Smooth muscle cell (in vitro differentiated cells): ENCODE data around the gene FAN1. TPM values are rescaled to one million over a fixed set of nuclear protein-coding genes. Genes with fewer than 3 reads are reported as not detected.
"Not testable (repeated sequence)": the region's sequence is repeated elsewhere in the genome, so short reads cannot be mapped to it uniquely, and the experiment has no call there.

ENCODE experiments used
- DNase-seq: peaks from one replicate; lab custom pipeline; 2025; ENCODE audit not compliant: unreplicated experiment; lab: John Stamatoyannopoulos, UW
- H2AFZ ChIP-seq: fragments of 200-600 bp; sonication (generic); 2 replicates; pipeline ENCODE4 v1.6.0; 2016; ENCODE audit warnings: antibody characterized with exemption, low read depth, mild to moderate bottlenecking
- H3F3A ChIP-seq: fragments of 200-600 bp; sonication (generic); 2 replicates; pipeline ENCODE4 v1.6.0; 2017; ENCODE audit warnings: antibody characterized with exemption, low read depth
- H3K27ac ChIP-seq: fragments of 200-600 bp; sonication (generic); 2 replicates; pipeline ENCODE4 v1.5.1; 2016; ENCODE audit warnings: low read depth, mild to moderate bottlenecking
- H3K27me3 ChIP-seq: fragments of 200-600 bp; sonication (generic); 2 replicates; pipeline ENCODE4 v1.6.1; 2016; ENCODE audit warnings: low read depth, mild to moderate bottlenecking
- H3K36me3 ChIP-seq: fragments of 200-600 bp; sonication (generic); 2 replicates; pipeline ENCODE4 v1.5.1; 2016; ENCODE audit warnings: low read depth
- H3K4me1 ChIP-seq: fragments of 200-600 bp; sonication (generic); 2 replicates; pipeline ENCODE4 v1.5.1; 2016; ENCODE audit warnings: low read depth
- H3K4me2 ChIP-seq: fragments of 200-600 bp; sonication (generic); 2 replicates; pipeline ENCODE4 v1.6.0; 2016; ENCODE audit warnings: mild to moderate bottlenecking
- H3K4me3 ChIP-seq: fragments of 200-600 bp; sonication (generic); 2 replicates; pipeline ENCODE4 v1.5.1; 2016; ENCODE audit warnings: mild to moderate bottlenecking
- H3K79me2 ChIP-seq: fragments of 200-600 bp; sonication (generic); 2 replicates; pipeline ENCODE4 v1.6.0; 2016; ENCODE audit warnings: low read depth, mild to moderate bottlenecking
- H3K9ac ChIP-seq: fragments of 200-600 bp; sonication (generic); 2 replicates; pipeline ENCODE4 v1.6.0; 2016; ENCODE audit warnings: low read depth
- H3K9me3 ChIP-seq: fragments of 200-600 bp; sonication (generic); replicated peaks from 2 replicates; pipeline ENCODE4 v1.5.1; 2016; ENCODE audit warnings: low read depth
- H4K20me1 ChIP-seq: fragments of 200-600 bp; sonication (generic); 2 replicates; pipeline ENCODE4 v1.6.0; 2016; ENCODE audit warnings: low read depth
- WGBS: methylation state at CpG from one replicate; pipeline ENCODE4 v1.1.7; 2016; ENCODE audit warnings: low lambda C conversion rate; 5-methylcytosine and 5-hydroxymethylcytosine counted together
- polyA plus RNA-seq: library from polyadenylated mRNA; unstranded; fragments of >200 nt; fragmentation: Nextera tagmentation; extraction: Ambion mirVana; gene quantifications from 2 replicates; pipeline ENCODE4 v1.2.1, GENCODE V29; 2016
- total RNA-seq: library from RNA; depleted of rRNA; stranded (reverse); fragments of >200 nt; gene quantifications from 2 replicates; pipeline ENCODE4 v1.2.3, GENCODE V29; 2014
- TF ChIP-seq, protein P1 (sequence below): fragments of 200-600 bp; sonication (generic); IDR thresholded peaks from 2 replicates; pipeline ENCODE4 v1.5.1; 2017; ENCODE audit warnings: borderline replicate concordance, mild to moderate bottlenecking, antibody characterized with exemption; ENCODE audit not compliant: insufficient read depth, poor library complexity, severe bottlenecking

Gene FAN1
- total and polyA plus RNA-seq, 2 experiments from 2014 or later: 7.7 to 12.1 TPM

DNA sequence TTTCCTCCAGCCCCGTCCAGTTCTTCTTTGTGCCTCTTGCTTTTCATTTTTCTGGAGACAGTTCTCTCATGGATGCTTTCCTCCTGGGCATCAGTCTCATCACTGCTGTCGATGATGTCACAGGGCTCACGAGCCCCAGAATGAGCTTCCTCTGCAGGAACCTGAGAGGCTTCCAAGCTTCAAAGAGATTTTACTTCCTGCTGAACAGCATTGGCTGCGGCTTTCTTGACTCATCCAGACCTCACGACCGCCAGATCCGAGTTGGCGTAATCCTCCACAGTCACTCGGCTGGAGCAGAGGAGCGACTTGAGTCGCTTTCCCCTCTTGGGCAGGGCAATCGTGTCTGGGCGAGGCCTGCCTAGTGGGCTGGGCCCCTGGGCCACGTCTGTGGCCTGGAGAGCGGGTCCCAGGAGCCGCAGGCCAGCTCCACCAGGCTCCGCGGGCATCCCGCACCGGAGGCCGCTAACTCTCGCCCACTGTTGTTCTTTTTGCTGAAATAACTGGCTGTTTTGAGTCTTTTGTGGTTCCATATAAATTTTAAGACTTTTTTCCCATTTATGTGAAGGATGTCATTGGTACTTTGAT lies 20.8 kb upstream of the FAN1 start:
- no peaks in the 10 kb centered on the region for H3K9me3 ChIP-seq
- no peaks in the 10 kb centered on the region for H4K20me1 ChIP-seq
- H3F3A ChIP-seq: no peaks in the 10 kb centered on the region
- no peak for DNase-seq
- H3K36me3 ChIP-seq: no peaks in the 10 kb centered on the region
- H3K27ac ChIP-seq: no peak overlapping the region
- no peak overlapping the region for H3K4me2 ChIP-seq
- TF ChIP-seq, protein P1, sequence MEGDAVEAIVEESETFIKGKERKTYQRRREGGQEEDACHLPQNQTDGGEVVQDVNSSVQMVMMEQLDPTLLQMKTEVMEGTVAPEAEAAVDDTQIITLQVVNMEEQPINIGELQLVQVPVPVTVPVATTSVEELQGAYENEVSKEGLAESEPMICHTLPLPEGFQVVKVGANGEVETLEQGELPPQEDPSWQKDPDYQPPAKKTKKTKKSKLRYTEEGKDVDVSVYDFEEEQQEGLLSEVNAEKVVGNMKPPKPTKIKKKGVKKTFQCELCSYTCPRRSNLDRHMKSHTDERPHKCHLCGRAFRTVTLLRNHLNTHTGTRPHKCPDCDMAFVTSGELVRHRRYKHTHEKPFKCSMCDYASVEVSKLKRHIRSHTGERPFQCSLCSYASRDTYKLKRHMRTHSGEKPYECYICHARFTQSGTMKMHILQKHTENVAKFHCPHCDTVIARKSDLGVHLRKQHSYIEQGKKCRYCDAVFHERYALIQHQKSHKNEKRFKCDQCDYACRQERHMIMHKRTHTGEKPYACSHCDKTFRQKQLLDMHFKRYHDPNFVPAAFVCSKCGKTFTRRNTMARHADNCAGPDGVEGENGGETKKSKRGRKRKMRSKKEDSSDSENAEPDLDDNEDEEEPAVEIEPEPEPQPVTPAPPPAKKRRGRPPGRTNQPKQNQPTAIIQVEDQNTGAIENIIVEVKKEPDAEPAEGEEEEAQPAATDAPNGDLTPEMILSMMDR: no peak
- no peak overlapping the region for H3K9ac ChIP-seq
- H2AFZ ChIP-seq: no peak overlapping the region
- H3K27me3 ChIP-seq: no peaks in the 10 kb centered on the region
- WGBS: 80% methylated on average over 22 of the region's 22 CpGs
- no peaks in the 10 kb centered on the region for H3K79me2 ChIP-seq
- no peaks in the 10 kb centered on the region for H3K4me1 ChIP-seq
- no peak overlapping the region for H3K4me3 ChIP-seq

DNA sequence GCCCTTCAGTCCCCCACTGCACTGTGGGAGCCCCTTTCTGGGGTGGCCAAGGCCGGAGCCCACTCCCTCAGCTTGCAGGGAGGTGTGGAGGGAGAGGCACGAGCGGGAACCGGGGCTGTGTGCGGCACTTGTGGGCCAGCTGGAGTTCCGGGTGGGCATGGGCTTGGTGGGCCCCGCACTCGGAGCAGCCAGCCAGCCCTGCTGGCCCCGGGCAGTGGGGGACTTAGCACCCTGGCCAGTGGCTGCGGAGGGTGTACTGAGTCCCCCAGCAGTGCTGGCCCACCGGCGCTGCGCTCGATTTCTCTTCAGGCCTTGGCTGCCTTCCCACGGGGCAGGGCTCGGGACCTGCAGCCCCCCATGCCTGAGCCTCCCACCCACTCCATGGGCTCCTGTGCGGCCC lies 20.0 kb upstream of the FAN1 start:
- not testable (repeated sequence) for H3K4me3 ChIP-seq, DNase-seq, H3K4me1 ChIP-seq, H3K27me3 ChIP-seq, H3K9me3 ChIP-seq, H3K79me2 ChIP-seq, H3K36me3 ChIP-seq, H3K4me2 ChIP-seq, H3K27ac ChIP-seq, H4K20me1 ChIP-seq, H3F3A ChIP-seq, H3K9ac ChIP-seq, H2AFZ ChIP-seq
- 95% methylated on average over 12 of the region's 17 CpGs for WGBS

DNA sequence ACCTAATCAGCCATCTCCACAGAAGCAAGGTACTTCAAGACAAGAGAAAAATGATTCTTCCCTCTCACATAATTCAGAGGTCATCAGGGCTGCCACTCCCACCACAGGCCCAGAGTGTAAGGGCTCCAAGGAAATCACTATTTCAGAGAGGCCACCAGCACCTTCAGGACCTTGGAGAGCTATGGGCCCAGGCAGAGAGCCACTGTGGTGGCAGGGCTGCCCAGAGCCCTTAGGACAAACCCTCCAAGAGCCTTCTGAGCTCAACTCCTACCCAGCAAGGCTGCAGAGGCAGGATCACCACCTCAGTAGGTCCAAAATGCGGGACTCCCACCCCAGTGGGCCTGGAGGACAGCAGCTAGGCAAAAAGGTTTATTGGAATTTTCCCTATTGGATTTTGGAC lies 17.9 kb upstream of the FAN1 start:
- Histone ChIP-seq H2AFZ (no peak overlapping the region), H3K27ac (no peak overlapping the region)
- no peak for DNase-seq

DNA sequence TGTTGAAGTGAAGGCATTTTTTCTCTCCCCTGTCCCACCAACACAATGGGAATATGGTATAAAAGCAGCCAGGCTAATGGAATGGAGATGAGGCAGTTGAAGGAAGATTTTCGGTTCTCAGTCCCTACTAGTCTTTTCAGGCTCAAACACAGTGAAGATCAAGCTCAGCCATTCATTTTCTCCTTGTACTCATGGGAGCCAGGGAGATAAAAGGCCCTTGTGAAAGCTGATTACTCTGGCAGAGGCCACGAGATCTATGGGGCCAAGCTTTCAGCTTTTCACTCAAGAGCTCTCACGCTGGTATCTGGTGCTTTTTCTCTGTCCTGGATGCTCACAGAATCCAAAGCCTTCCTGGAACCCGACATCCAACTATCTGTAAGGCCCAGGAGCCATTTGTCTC lies 14.5 kb upstream of the FAN1 start:
- H3F3A ChIP-seq: no peaks in the 10 kb centered on the region
- no peaks in the 10 kb centered on the region for H3K9me3 ChIP-seq
- no peaks in the 10 kb centered on the region for H4K20me1 ChIP-seq
- H3K27ac ChIP-seq: no peak overlapping the region
- H3K79me2 ChIP-seq: no peaks in the 10 kb centered on the region
- H3K36me3 ChIP-seq: no peaks in the 10 kb centered on the region
- 74% methylated on average over 4 of the region's 4 CpGs for WGBS
- no peaks in the 10 kb centered on the region for H3K27me3 ChIP-seq
- H3K9ac ChIP-seq: no peak overlapping the region
- TF ChIP-seq, protein P1: no peak
- no peak overlapping the region for H2AFZ ChIP-seq
- no peak overlapping the region for H3K4me2 ChIP-seq
- H3K4me3 ChIP-seq: no peak overlapping the region
- H3K4me1 ChIP-seq: no peaks in the 10 kb centered on the region
- no peak for DNase-seq

More for the DNA sequence above, 17.9 kb upstream of the FAN1 start:
- Histone ChIP-seq H3K9me3 (no peaks in the 10 kb centered on the region), H3K27me3 (no peaks in the 10 kb centered on the region), H3K9ac (no peak overlapping the region), H3K4me3 (no peak overlapping the region), H3K4me2 (no peak overlapping the region), H3K4me1 (no peaks in the 10 kb centered on the region), H3K79me2 (no peaks in the 10 kb centered on the region), H4K20me1 (no peaks in the 10 kb centered on the region), H3F3A (no peaks in the 10 kb centered on the region), H3K36me3 (no peaks in the 10 kb centered on the region)
- WGBS: 52% methylated on average over 1 of the region's 1 CpG
- TF ChIP-seq, protein P1: no peak
